NCI-H446 (cell line): Measurements from ENCODE around the gene MARF1.
"Not testable (repeated sequence)": the region's sequence is repeated elsewhere in the genome, so short reads cannot be mapped to it uniquely, and the experiment has no call there.

Experiments used
- DNase-seq, 2 experiments: peaks; one replicate each; lab custom pipeline; 2025; lab: John Stamatoyannopoulos, UW

Gene MARF1, protein sequence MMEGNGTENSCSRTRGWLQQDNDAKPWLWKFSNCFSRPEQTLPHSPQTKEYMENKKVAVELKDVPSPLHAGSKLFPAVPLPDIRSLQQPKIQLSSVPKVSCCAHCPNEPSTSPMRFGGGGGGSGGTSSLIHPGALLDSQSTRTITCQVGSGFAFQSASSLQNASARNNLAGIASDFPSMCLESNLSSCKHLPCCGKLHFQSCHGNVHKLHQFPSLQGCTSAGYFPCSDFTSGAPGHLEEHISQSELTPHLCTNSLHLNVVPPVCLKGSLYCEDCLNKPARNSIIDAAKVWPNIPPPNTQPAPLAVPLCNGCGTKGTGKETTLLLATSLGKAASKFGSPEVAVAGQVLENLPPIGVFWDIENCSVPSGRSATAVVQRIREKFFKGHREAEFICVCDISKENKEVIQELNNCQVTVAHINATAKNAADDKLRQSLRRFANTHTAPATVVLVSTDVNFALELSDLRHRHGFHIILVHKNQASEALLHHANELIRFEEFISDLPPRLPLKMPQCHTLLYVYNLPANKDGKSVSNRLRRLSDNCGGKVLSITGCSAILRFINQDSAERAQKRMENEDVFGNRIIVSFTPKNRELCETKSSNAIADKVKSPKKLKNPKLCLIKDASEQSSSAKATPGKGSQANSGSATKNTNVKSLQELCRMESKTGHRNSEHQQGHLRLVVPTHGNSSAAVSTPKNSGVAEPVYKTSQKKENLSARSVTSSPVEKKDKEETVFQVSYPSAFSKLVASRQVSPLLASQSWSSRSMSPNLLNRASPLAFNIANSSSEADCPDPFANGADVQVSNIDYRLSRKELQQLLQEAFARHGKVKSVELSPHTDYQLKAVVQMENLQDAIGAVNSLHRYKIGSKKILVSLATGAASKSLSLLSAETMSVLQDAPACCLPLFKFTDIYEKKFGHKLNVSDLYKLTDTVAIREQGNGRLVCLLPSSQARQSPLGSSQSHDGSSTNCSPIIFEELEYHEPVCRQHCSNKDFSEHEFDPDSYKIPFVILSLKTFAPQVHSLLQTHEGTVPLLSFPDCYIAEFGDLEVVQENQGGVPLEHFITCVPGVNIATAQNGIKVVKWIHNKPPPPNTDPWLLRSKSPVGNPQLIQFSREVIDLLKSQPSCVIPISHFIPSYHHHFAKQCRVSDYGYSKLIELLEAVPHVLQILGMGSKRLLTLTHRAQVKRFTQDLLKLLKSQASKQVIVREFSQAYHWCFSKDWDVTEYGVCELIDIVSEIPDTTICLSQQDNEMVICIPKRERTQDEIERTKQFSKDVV (N-terminal part only)

DNA sequence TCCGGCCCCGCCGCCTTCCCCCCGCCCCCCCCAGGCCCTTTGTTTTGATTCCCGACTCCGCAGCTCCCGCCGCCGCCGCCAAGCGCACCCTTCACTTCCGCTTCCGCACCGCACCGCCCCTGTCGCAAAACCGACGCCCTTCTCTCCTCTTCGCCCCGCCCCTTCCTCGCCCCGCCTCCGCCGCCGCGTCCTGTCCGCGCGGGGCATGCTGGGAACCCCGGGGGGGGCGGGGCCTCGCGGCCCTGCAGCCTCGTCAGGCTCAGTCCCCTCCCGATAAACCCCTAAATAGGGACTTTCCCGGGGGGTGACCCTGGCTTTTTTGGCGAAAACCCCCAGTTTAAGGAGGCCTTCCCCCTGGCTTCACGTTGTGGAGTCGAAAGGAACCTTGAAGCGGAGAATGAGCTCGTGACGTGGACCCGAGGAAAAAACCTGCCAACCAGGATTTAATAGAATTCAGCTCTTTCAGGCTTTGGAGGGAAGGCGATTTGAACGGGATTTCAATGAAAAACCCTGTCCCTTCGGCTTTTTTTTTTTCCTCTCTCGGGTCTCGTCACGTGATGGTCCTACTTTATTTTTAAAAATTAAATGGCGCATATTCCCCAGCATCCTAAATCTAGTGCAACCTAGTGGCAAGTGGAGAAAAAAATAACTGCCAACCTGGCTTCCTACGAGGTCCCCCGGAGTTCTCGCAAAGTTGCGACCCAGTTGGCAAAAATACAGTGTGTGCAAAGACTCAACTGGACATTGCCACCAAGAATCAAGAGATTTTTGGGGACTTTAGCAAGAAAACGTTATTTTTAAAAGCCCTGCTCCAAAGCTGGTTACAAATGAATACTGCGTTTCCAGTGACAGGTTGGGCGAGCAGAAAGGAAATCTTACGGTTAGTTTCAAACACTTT, at the start of gene MARF1:
Gene MARF1 (minus strand): TSS at position 107 of the 898 bp plus-strand sequence. CDS start 3,921 bp downstream, outside the sequence.
- peak; percentile 94 to 95 for DNase-seq

DNA sequence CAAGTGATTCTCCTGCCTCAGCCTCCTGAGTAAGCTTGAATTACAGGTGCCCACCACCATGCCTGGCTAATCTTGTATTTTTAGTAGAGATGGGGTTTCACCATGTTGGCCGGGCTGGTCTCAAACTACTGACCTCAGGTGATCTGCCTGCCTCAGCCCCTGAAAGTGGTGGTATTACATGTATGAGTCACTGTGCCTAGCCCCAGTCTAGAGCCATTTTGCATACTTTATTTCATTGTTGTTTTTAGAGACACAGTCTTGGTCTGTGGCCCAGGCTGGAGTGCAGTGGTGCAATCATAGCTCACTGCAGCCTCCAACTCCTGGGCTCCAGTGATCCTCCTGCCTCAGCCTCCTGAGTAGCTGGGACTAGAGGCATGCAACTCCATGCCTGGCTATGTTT, 49.6 kb upstream of the MARF1 start:
- not testable (repeated sequence) for DNase-seq

DNA sequence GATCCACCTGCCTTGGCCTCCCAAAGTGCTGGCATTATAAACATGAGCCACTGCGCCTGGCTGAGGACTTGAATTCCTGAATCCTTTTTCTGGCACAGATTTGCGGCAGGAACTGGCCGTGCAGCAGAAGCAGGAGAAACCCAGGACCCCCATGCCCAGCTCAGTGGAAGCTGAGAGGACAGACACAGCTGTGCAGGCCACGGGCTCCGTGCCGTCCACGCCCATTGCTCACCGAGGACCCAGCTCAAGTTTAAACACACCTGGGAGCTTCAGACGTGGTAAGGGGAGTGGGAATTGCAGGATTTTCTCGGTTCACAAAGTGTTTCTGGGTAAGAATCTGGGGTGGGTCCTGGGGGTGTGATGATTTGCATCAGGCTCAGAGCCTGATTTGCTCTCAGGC, 48.1 kb upstream of the MARF1 start:
- no peak for DNase-seq

DNA sequence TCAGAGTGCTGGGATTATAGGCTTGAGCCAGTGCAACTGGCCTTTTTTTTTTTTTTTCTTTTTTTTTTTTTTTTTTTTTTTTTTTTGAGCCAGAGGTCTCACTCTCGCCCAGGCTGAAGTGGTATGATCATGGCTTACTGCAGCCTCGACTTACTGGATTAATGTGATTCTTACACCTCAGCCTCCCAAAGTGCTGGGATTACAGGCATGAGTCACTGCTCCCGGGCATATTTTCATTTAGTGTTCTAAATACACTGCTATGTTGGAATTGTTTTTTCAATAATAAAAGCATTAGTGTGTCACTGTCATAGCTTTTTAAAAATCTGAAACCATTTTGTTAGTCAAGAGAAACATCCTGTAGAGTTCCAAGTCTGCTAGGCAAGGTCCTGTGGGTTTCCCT, 47.3 kb upstream of the MARF1 start:
- DNase-seq = no peak

DNA sequence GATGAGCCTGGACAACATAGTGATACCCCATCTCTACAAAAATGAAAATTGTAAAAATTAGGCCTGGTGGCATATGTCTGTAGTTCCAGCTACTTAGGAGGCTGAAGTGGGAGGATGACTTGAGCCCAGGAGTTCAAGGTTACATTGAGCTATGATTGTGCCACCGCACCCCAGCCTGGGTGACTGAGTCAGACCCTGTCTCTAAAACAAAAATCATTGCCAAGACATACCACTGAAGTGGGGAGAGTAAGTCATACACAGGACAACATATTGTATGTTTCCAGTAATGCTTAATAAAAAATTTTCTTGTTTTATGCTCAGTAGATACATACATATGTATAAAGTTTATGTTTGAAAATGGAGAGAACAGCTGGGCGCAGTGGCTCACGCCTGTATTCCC, 46.3 kb upstream of the MARF1 start:
- no peak for DNase-seq

DNA sequence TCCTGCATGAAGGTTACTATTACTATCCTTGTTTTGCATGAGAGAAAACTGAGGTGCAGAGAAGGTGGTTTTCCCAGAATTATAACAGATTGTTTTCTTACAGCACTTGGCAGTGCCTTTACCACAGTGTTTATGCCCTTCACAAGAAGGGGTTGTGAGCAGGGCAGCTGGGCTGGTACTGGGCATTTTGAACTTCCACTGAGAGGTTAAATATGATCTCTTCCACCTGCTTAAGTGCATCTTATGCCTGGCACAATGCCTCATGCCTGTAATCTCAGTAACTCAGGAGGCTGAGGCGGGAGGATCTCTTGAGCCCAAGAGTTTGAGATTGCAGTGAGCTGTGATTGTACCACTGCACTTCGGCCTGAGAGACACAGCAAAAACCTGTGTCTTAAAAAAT, 43.3 kb upstream of the MARF1 start:
- no peak for DNase-seq

DNA sequence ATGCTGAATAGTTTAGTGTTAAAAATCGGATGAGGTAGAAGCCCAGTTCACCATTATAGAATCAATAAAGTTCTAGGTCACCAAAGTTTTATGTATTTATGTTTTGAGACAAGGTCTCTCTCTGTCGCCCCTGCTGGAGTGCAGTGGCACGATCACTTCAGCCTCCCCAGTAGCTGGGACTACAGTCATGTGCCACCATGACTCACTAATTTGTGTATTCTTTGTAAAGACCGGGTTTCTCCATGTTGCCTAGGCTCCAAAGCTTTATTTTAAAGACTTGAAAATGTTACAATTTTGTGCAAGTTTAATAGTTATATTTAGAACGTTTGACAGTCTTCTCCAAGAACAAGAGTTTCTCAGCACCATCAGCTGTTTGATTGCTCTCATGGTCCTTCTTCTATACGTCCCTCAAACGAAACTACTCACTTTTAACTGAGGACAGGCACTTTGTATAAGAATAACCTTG, 39.2 kb upstream of the MARF1 start:
- DNase-seq = peak in 1 of 2 experiments; percentile 8

DNA sequence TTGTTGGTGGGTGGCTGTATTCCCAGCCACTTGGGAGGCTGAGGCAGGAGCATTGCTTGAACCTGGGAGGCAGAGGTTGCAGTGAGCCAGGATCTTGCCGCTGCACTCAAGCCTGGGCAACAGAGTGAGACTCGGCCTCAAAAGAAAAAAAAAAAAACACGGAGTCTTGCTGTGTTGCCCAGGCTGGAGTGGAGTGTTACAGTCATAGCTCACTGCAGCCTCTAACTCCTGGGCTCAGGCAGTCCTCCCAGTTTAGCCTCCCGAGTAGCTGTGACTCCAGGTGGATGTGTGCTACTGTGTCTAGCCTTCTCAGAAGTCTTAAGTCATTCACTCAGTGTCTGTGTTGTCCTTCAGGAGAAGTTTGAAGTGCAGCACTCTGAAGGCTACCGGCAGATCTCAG, 34.5 kb upstream of the MARF1 start:
- DNase-seq = no peak

DNA sequence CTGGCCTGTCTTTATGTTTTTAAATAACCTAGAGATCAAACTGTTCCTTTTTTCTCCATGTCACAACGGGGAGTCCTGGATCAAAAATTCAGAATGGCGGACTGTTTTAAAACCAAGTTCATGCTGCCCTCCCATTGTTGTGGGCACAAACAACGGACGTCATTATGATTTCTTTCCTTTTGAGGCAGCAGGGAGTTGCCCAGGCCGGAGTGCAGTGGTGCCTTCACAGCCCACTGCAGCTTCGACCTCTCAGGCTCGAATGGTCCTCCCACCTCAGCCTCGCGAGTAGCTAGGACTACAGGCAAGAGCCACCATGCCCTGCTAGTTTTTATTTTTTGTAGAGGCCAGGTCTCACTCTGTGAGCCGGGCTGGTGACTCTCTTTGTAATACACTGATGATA, 33.6 kb upstream of the MARF1 start:
- no peak for DNase-seq

DNA sequence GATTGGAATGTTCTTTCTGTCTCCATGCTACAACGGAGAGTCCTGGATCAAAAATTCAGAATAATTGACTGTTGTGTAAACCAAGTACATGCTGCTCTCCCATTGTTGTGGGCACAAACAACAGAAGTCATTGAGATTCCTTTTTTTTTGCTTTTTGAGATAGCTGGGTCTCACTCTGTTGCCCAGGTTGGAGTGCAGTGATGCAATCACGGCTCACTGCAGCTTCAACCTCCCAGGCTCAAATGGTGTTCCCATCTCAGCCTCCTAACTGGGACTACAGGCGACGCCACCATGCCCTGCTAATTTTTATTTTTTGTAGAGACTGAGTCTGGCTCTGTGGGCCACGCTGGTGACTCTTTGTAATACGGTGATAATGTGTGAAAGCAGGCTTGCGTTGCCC, 31.6 kb upstream of the MARF1 start:
- no peak for DNase-seq

DNA sequence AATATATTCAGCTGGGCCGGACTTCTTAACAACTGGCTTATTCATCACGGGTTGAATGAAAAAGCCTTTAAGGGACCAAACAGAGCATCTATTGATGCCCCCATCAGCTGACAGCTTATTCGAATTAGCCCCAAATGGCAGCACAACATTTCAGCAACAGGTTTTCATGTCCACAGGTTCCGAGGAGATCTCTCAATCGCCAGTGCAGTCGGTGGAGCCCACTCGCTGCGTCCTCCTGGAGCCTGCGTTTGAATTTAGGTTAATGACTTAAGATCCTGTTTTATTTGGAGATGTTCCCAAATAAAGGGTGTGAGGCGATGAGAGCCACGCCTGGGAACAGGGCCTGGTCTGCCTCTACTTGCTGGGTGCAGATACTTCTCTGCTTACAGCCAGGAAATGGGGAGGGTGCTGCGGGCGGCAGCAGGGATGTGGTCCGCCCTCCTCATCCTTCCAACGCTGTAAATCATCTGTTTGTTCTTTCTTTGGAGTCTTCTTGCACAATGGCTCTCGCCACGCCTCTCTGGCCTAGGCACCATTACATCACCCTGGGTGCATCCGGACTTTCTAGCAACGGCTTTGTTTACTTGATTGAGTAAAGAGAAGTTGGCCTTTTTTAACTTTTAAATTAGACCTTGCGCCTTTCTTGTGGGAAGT, 29.7 kb upstream of the MARF1 start:
- no peak for DNase-seq

DNA sequence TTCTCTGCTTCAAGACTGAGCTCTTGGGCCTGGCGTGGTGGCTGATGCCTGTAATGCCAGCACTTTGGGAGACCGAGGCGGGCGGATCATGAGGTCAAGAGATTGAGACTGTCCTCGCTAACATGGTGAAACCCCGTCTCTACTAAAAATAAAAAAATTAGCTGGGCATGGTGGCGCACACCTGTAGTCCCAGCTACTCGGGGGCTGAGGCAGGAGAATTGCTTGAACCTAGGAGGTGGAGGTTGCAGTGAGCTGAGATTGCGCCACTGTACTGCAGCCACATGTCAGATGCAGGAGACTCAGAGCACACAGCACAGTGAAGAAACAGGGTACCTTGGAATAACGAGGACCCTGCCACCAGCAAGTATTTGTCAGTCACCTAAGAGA, 29.2 kb upstream of the MARF1 start:
- not testable (repeated sequence) for DNase-seq

DNA sequence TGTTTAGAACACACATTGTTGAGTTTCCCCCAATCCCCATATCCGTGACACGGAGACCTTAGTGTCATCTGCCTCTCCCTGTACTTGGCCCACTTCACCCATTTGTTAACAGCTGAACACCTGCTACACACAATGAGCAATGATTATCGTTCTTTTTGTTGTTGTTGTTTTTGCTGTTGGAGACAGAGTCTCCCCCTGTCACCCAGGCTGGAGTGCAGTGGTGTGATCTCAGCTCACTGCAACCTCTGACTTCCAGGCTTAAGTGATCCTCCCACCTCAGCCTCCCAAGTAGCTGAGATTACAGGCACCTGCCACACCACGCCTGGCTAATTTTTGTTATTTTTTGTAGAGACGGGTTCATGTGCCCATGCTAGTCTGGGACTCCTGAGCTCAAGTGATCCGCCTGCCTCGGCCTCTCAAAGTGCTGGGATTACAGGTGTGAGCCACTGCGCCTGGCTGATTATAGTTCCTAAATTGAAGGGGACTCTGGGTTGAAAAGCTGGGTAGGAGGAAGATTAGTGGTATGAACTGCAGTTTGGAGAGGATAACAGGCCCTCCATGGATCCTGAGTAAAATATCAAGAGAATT, 28.7 kb upstream of the MARF1 start:
- no peak for DNase-seq

DNA sequence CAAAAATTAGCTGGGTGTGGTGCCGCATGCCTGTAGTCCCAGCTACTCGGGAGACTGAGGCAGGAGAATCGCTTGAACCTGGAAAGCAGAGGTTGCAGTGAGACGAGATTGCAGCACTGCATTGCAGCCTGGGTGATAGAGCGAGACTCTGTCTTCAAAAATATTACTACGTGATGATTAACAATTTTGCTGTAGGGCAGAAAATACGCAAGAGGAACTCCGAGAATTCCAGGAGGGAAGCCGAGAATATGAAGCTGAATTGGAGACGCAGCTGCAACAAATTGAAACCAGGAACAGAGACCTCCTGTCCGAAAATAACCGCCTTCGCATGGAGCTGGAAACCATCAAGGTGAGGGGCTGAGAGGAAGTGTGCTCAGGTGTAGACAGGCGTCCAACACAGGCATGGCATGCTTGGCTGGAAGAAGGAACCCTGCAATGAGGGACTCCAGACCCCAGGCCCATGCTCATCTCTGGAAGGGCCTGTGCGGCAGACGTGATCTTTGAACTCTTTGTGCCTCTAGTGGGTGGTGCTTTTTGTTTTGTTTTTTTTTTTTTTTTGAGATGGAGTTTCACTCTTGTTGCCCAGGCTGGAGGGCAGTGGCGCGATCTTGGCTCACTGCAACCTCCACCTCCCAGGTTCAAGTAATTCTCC, 24.3 kb upstream of the MARF1 start:
- no peak for DNase-seq

DNA sequence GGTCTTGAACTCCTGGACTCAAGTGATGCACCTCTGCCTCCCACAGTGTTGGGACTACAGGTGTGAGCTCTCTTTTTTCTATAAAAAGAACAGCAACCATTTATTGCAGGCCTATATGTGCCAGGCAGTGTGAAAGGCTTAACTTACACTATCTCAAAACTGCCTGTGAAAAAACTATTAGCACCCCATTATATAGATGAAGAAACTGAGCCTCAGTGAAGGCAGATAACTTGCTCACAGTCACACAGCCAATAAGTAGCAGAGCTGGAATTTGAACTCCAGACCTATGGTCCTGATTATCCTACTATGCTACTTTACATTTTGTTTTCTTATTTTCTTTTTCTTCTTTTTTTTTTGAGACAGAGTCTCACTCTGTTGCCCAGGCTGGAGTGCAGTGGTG, 22.2 kb upstream of the MARF1 start:
- no peak for DNase-seq

DNA sequence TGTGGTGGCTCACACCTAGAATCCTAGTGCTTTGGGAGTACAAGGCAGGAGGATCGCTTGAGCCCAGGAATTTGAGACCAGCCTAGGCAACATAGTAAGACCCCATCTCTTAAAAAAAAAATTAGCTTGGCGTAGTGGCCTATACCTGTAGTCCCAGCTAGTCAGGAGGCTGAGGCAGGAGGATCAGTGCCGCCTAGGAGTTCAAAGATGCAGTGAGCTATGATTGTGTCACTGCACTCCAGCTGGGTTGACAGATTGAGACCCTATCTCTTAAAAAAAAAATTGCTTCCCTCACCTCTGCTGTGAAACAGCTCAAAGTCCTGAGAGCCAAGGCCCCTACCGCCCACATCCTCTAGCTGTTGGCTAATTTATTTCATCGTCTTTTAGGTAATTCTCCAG, 17.2 kb upstream of the MARF1 start:
- no peak for DNase-seq

DNA sequence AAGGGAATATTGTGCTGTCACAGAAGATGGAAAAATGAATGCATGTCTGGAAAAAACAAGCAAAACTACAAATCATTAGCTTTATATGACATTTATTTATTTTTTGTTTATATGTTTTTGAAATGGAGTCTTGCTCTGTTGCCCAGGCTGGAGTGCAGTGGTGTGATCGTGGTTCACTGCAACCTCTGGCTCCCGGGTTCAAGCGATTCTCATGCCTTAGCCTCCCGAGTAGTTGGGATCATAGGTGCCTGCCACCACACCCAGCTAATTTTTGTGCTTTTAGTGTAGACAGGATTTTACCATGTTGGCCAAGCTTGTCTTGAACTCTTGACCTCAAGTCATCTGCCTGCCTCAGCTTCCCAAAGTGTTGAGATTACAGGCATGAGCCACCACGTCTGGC, 15.6 kb upstream of the MARF1 start:
- no peak for DNase-seq

DNA sequence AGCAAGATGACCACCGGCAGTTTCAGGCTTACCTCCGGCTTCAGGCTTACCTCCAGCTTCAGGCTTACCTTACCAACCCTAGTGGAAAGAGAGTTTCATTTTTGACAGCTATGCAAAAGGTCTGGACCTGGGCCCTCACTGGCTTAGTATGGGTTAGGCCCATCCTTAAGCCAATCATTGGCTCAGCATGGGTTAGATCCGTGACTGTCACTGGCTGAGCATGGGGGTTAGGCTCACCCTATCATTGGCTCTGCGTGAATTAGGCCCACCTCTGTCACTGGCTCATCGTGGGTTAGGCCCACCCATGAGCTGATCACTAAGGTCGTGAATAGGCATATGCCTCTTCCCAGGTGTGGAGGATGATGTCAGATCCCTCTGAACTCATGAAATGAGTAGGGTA, 15.2 kb upstream of the MARF1 start:
- no peak for DNase-seq

DNA sequence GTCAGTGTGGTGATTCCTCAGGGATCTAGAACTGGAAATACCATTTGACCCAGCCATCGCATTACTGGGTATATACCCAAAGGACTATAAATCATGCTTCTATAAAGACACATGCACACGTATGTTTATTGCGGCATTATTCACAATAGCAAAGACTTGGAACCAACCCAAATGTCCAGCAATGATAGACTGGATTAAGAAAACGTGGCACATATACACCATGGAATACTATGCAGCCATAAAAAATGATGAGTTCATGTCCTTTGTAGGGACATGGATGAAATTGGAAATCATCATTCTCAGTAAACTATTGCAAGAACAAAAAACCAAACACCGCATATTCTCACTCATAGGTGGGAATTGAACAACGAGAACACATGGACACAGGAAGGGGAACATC, 12.6 kb upstream of the MARF1 start:
- not testable (repeated sequence) for DNase-seq

DNA sequence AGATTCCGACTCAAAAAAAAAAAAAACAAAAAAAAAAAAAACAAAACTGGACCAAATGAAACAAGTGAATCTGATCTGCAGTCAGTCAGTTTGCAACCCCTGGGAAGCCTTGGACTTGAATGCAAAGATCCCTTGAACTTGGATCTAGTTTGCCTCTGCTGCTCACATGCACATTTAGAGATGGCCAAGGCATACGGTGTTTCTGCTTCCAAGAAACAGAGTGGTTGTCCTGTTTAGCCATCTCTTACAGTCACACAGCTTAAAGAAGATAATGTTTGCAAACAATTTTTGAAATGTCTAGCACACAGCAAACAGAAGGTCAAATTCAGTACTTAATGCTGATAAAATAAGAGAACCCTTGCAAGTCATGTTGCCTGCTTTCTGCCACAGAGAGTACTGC, 11.6 kb upstream of the MARF1 start:
- no peak for DNase-seq
